Lower lobe of right lung (tissue), 2 donors: ENCODE measurements around the gene CNN1. TPM values are rescaled to one million over a fixed set of nuclear protein-coding genes. Genes with fewer than 3 reads are reported as not detected.

Source experiments
- ATAC-seq, 2 donors: fragments of 200-7000 bp; cut with Tn5 transposase; one replicate each; pipeline ENCODE4 v1.9.1; 2020 to 2022; ENCODE audit warnings: mild to moderate bottlenecking in 2 of 2, moderate library complexity in 2 of 2
- DNase-seq: peaks from one replicate; pipeline ENCODE4 v3.0.0-alpha.2; 2020
- H3K27ac ChIP-seq: fragments of 200-600 bp; one replicate; pipeline ENCODE4 v1.8.0; 2022
- H3K27me3 ChIP-seq: fragments of 200-600 bp; one replicate; pipeline ENCODE4 v1.8.0; 2022; ENCODE audit warnings: low read depth
- H3K36me3 ChIP-seq: fragments of 200-600 bp; one replicate; pipeline ENCODE4 v1.8.0; 2022; ENCODE audit warnings: mild to moderate bottlenecking
- H3K4me1 ChIP-seq: fragments of 200-600 bp; one replicate; pipeline ENCODE4 v1.8.0; 2022
- H3K4me3 ChIP-seq: fragments of 200-600 bp; one replicate; pipeline ENCODE4 v1.8.0; 2022; ENCODE audit warnings: mild to moderate bottlenecking
- H3K9me3 ChIP-seq: fragments of 200-600 bp; one replicate; pipeline ENCODE4 v1.8.0; 2022
- CTCF ChIP-seq: fragments of 200-600 bp; IDR thresholded peaks from one replicate; pipeline ENCODE4 v1.8.0; 2022; ENCODE audit warnings: antibody characterized with exemption, mild to moderate bottlenecking
- intact Hi-C: fragments of 100-400 bp; cut with DNase I; formaldehyde crosslinking; loops from one replicate; pipeline ENCODE4 v1.11.0; 2022
- total RNA-seq: library from RNA; stranded (reverse); fragmentation: NEBNext Ultra II Directional; extraction: Animal tissue kit (Norgen Biotek cat#: 25700); gene quantifications from one replicate; pipeline ENCODE4 v1.2.1, GENCODE V29; 2021
- donor health status: DM: no; HTN: yes; CAD: no; lungs with severe emphysema.

CNN1 gene
- total RNA-seq, 1 donor from 2014 or later = 16.4 TPM

DNA sequence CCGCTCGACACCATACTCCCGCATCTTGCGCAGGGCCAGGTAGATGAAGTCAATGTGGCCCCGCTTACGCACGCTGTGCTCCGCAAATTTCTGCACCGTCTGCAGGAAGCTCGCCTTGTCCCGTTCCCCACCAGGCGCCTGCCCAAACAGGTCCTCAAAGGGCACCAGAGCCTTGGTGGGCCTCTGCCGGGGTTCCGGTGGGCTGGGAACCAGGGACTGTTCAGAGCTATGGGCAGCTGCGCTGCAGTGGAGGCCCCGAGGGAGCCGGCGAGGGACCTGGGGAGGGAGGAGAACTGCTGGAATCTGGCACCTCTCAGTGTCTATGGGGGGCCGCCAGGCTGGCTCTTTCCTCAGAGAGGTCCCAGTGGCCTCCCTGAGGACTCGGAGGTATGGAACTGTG, 24.7 kb upstream of the CNN1 start:
- no peak overlapping the region for H3K27ac ChIP-seq
- H3K4me3 ChIP-seq = no peak overlapping the region
- no peaks in the 10 kb centered on the region for H3K9me3 ChIP-seq
- intact Hi-C loops = no loop called here
- TF ChIP-seq CTCF = no peak
- ATAC-seq (no peak), DNase-seq (no peak)
- H3K36me3 ChIP-seq = peaks cover 59% of the 10 kb centered on the region
- H3K4me1 ChIP-seq = no peaks in the 10 kb centered on the region
- H3K27me3 ChIP-seq = no peaks in the 10 kb centered on the region

DNA sequence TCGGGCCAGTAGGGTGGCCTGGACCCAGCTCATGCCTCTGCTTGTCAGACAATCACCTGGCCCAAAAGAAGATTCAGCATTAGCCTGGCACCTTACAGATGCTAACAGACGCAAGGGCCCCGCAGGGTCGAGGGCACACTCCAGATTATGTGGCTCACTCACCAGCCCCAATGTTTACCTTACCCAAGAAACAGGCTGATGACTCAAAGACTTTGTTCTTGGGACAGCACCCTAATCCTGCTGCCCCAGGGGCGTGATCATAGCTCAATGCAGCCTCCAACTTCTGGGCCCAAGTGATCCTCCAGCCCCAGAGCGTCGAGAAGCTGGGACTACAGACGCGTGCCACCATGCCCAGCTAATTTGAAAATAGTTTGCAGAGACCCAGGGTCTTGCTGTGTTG, 19.5 kb upstream of the CNN1 start:
- Histone ChIP-seq H3K27me3 (no peaks in the 10 kb centered on the region), H3K36me3 (peaks cover 61% of the 10 kb centered on the region), H3K4me1 (no peaks in the 10 kb centered on the region), H3K4me3 (no peak overlapping the region), H3K27ac (no peak overlapping the region), H3K9me3 (no peaks in the 10 kb centered on the region)
- ATAC-seq = no peak
- TF ChIP-seq CTCF = no peak
- intact Hi-C loops = no loop called here
- DNase-seq = no peak

- Histone ChIP-seq H3K9me3 (no peaks in the 10 kb centered on the region), H3K4me3 (peak within 1 kb of the TSS; percentile 83), H3K27ac (peak within 1 kb of the TSS; percentile 84), H3K4me1 (peaks cover 17% of the 10 kb centered on the region), H3K36me3 (peaks cover 5% of the 10 kb centered on the region), H3K27me3 (no peaks in the 10 kb centered on the region)
- intact Hi-C loops = no loop called here
- no peak for TF ChIP-seq CTCF
- ATAC-seq (peak; percentile 99), DNase-seq (peak; percentile 98)
Measured at GRCh38 chr19:11528551-11529341, 9.9 kb upstream of the CNN1 start, which contains the start of gene ECSIT. Gene ECSIT, minus strand, starts transcription at chr19:11529134. Its CDS starts 9,964 bp downstream, at chr19:11519170.

DNA sequence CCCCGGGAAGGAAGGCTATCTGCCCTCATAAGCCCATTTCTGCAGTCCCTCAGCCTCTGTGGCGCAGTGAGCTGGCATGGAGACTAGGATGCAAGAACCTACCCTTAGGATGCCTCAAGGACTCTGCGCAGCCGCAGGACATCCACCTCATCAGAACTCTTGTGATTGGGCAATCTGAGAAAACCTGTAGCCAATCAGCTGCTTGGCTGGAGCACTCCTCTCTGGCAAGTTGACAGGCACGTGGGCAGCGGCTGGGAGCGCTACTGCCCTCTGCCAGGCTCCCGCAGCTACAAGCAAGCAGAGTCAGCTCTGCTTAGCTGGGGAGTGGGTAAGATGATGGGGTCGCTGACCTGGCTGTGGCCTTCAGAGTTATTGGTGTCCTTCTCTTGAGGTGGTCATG, 8.2 kb upstream of the CNN1 start:
- Histone ChIP-seq H3K27me3 (no peaks in the 10 kb centered on the region), H3K36me3 (no peaks in the 10 kb centered on the region), H3K4me3 (no peak overlapping the region), H3K4me1 (peaks cover 19% of the 10 kb centered on the region), H3K27ac (no peak overlapping the region), H3K9me3 (no peaks in the 10 kb centered on the region)
- TF ChIP-seq CTCF = peak; percentile 23
- DNase-seq (peak; percentile 77), ATAC-seq (peak; percentile 21 to 34)
- intact Hi-C loops = no loop called here

GRCh38 chr19:11534538-11534937, 4.1 kb upstream of the CNN1 start:
- peaks cover 7% of the 10 kb centered on the region for H3K4me1 ChIP-seq
- no peaks in the 10 kb centered on the region for H3K36me3 ChIP-seq
- intact Hi-C loops = no loop called here
- no peak overlapping the region for H3K4me3 ChIP-seq
- H3K27me3 ChIP-seq = peaks cover 10% of the 10 kb centered on the region
- ATAC-seq (no peak), DNase-seq (no peak)
- TF ChIP-seq CTCF = no peak
- H3K9me3 ChIP-seq = no peaks in the 10 kb centered on the region
- no peak overlapping the region for H3K27ac ChIP-seq
